ENCODE results near the gene C10orf90. TPM values are rescaled to one million over a fixed set of nuclear protein-coding genes. Genes with fewer than 3 reads are reported as not detected.

Gene C10orf90
- total RNA-seq, 4 donors from 2014 or later, result not detected

GRCh38 chr10:126496771-126497545 lies 173.5 kb downstream of the C10orf90 start:
- Histone ChIP-seq H3K4me1 (no peaks in the 10 kb centered on the region), H3K36me3 (no peaks in the 10 kb centered on the region), H3K27me3 (no peaks in the 10 kb centered on the region), H3K9me3 (no peaks in the 10 kb centered on the region), H3K27ac (no peak overlapping the region), H3K4me3 (no peak overlapping the region)
- WGBS, 2 donors, result 89 to 93% methylated on average over 16 of the region's 16 CpGs
- no peak for DNase-seq (ENCODE audit: low spot score in 2 of 2)
- TF ChIP-seq CTCF (IDR thresholded peaks at IDR 0.05), result no peak
- no peak for TF ChIP-seq POLR2A (IDR thresholded peaks at IDR 0.05)
- TF ChIP-seq EP300 (IDR thresholded peaks at IDR 0.05), result no peak

GRCh38 chr10:126491476-126491875 lies 179.0 kb downstream of the C10orf90 start:
- H3K27me3 ChIP-seq, result no peaks in the 10 kb centered on the region
- peaks cover 0 to 12% (median 0%) of the 10 kb centered on the region in 4 donors for H3K9me3 ChIP-seq
- no peaks in the 10 kb centered on the region for H3K4me1 ChIP-seq
- 43 to 46% methylated on average over 7 of the region's 7 CpGs for WGBS, 2 donors
- no peak overlapping the region for H3K27ac ChIP-seq
- no peak for DNase-seq (ENCODE audit: low spot score in 2 of 2)
- no peak overlapping the region for H3K4me3 ChIP-seq
- no peaks in the 10 kb centered on the region for H3K36me3 ChIP-seq
- TF ChIP-seq POLR2A (IDR thresholded peaks at IDR 0.05) (no peak), CTCF (IDR thresholded peaks at IDR 0.05) (no peak), EP300 (IDR thresholded peaks at IDR 0.05) (no peak)

- Histone ChIP-seq H3K36me3 (no peaks in the 10 kb centered on the region), H3K27ac (no peak overlapping the region), H3K4me1 (no peaks in the 10 kb centered on the region), H3K9me3 (peaks cover 0 to 4% (median 0%) of the 10 kb centered on the region in 4 donors), H3K4me3 (no peak overlapping the region), H3K27me3 (no peaks in the 10 kb centered on the region)
- DNase-seq (ENCODE audit: low spot score in 2 of 2), result no peak
- TF ChIP-seq CTCF (IDR thresholded peaks at IDR 0.05), result no peak
- TF ChIP-seq EP300 (IDR thresholded peaks at IDR 0.05), result no peak
- no peak for TF ChIP-seq POLR2A (IDR thresholded peaks at IDR 0.05)
- 74 to 95% methylated on average over 1 of the region's 1 CpG for WGBS, 2 donors
Measured at GRCh38 chr10:126481181-126481580, 189.3 kb downstream of the C10orf90 start.

- no peak for DNase-seq (ENCODE audit: low spot score in 2 of 2)
- H3K36me3 ChIP-seq, result no peaks in the 10 kb centered on the region
- H3K27me3 ChIP-seq, result no peaks in the 10 kb centered on the region
- TF ChIP-seq POLR2A (IDR thresholded peaks at IDR 0.05) (no peak), CTCF (IDR thresholded peaks at IDR 0.05) (no peak), EP300 (IDR thresholded peaks at IDR 0.05) (no peak)
- H3K27ac ChIP-seq, result no peak overlapping the region
- no peak overlapping the region for H3K4me3 ChIP-seq
- WGBS, 2 donors, result 91 to 97% methylated on average over 3 of the region's 3 CpGs
- H3K4me1 ChIP-seq, result no peaks in the 10 kb centered on the region
- H3K9me3 ChIP-seq, result peaks cover 0 to 4% (median 0%) of the 10 kb centered on the region in 4 donors
Measured at GRCh38 chr10:126480648-126481047, 189.8 kb downstream of the C10orf90 start.

- DNase-seq (ENCODE audit: low spot score in 2 of 2), result no peak
- TF ChIP-seq EP300 (IDR thresholded peaks at IDR 0.05) (no peak), CTCF (IDR thresholded peaks at IDR 0.05) (no peak), POLR2A (IDR thresholded peaks at IDR 0.05) (no peak)
- Histone ChIP-seq H3K4me1 (no peaks in the 10 kb centered on the region), H3K27me3 (no peaks in the 10 kb centered on the region), H3K4me3 (no peak overlapping the region), H3K9me3 (no peaks in the 10 kb centered on the region), H3K36me3 (no peaks in the 10 kb centered on the region), H3K27ac (no peak overlapping the region)
- 76 to 86% methylated on average over 7 of the region's 7 CpGs for WGBS, 2 donors
Measured at GRCh38 chr10:126479280-126479895, 191.1 kb downstream of the C10orf90 start.
